Activated CD8-positive, alpha-beta memory T cell treated with anti-CD3 and anti-CD28 coated beads for 1 hour (primary cell): ENCODE measurements around the gene PRR33.
A peak's percentile ranks its signal among the peaks of the same experiment; 100 is the strongest.

Experiments
- DNase-seq, 2 donors: peaks; one replicate each; pipeline ENCODE4 v3.0.0-alpha.2; 2020; ENCODE audit warnings: low read depth in 1 of 2; ENCODE audit errors: extremely low read depth in 1 of 2

The PRR33 gene

GRCh38 chr11:1852877-1853276 is 38.8 kb downstream of the PRR33 start, which contains the start of gene LSP1:
TSS of gene LSP1 (plus strand) at chr11:1853084. CDS start at chr11:1853145, 61 bp downstream.
- DNase-seq: peak; percentile 50 to 55

GRCh38 chr11:1852271-1852876 is 39.3 kb downstream of the PRR33 start:
- no peak for DNase-seq

- no peak for DNase-seq
Observed at GRCh38 chr11:1851468-1852180, 40.1 kb downstream of the PRR33 start.

- no peak for DNase-seq
Observed at GRCh38 chr11:1848640-1849430, 42.9 kb downstream of the PRR33 start.

- no peak for DNase-seq
Observed at GRCh38 chr11:1847926-1848639, 43.6 kb downstream of the PRR33 start.

- DNase-seq: no peak
Observed at GRCh38 chr11:1847006-1847735, 44.5 kb downstream of the PRR33 start.

- no peak for DNase-seq
Observed at GRCh38 chr11:1846453-1846932, 45.2 kb downstream of the PRR33 start.

- DNase-seq: no peak
Observed at GRCh38 chr11:1845561-1846452, 45.9 kb downstream of the PRR33 start.

GRCh38 chr11:1845095-1845429 is 46.6 kb downstream of the PRR33 start:
- no peak for DNase-seq

GRCh38 chr11:1844221-1845094 is 47.2 kb downstream of the PRR33 start:
- DNase-seq: no peak

- DNase-seq: no peak
Observed at GRCh38 chr11:1843796-1844195, 47.9 kb downstream of the PRR33 start.

- no peak for DNase-seq
Observed at GRCh38 chr11:1843098-1843473, 48.6 kb downstream of the PRR33 start.

- no peak for DNase-seq
Observed at GRCh38 chr11:1842149-1843097, 49.3 kb downstream of the PRR33 start.

GRCh38 chr11:1841511-1842148 is 50.1 kb downstream of the PRR33 start:
- no peak for DNase-seq

GRCh38 chr11:1840780-1841480 is 50.8 kb downstream of the PRR33 start:
- DNase-seq: no peak
